HG03159 (cell line): ENCODE results near the gene BDKRB2.

Experiments used
- ATAC-seq: cut with Tn5 transposase; IDR thresholded peaks from one replicate; pipeline ENCODE4 v1.9.1; 2021; ENCODE audit warnings: mild to moderate bottlenecking, moderate library complexity; ENCODE audit not compliant: unreplicated experiment

Gene BDKRB2

GRCh38 chr14:96250485-96250884 is 45.8 kb downstream of the BDKRB2 start:
- no peak for ATAC-seq

GRCh38 chr14:96251656-96252155 is 47.1 kb downstream of the BDKRB2 start:
- no peak for ATAC-seq

GRCh38 chr14:96252323-96252998 is 47.8 kb downstream of the BDKRB2 start:
- ATAC-seq, result no peak

DNA sequence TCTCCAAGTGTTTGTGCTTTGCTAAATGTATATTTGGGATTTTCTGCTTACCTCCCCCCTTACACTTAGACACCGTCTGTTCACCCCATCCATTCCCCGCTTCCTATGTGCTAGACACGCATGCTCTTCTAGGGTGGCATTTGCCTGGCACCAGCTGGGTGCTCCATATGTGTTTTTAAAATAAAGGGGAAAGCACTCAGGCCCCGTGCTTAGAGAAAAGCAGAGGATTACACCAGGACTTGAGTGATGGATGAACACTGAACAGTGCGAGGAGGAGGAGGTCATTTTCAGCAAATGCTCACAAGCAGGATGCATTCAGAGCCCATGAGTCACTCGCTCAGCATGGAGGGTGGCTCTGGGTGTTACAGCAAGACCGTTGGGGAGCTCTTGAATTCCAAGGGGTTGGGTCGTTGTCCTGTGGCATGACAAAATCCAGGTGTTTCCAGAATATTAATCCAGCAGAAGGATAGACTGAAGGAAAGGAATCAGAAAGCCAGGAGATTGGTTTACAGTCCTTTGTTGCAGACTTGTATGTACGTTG is 48.4 kb downstream of the BDKRB2 start:
- no peak for ATAC-seq

DNA sequence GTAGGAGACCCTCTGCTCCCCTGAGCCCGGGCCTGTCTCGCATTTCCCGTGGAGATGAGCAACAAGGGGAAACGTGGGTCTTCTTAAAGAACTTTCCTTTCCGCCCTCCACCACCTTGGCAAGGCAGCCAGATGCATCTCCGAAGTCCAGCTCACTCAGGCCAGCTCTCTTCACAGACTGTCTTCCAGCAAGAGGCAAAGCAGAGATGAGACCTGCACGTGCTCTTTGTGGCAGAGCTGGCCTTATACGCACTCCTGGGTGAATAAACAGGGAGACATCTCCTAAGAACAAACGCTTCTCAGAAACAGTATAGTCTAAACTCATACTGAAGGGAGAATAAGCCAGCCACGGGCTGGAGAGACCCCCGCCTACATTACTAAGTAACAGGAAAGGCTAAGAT is 50.0 kb downstream of the BDKRB2 start:
- no peak for ATAC-seq

GRCh38 chr14:96255501-96256366 is 51.1 kb downstream of the BDKRB2 start, which contains the start of gene BDKRB1:
BDKRB1 (plus strand) TSS chr14:96256210; CDS start chr14:96263683, 7,473 bp downstream.
- no peak for ATAC-seq

- ATAC-seq, result no peak
Observed at GRCh38 chr14:96256407-96256806, 51.8 kb downstream of the BDKRB2 start.

DNA sequence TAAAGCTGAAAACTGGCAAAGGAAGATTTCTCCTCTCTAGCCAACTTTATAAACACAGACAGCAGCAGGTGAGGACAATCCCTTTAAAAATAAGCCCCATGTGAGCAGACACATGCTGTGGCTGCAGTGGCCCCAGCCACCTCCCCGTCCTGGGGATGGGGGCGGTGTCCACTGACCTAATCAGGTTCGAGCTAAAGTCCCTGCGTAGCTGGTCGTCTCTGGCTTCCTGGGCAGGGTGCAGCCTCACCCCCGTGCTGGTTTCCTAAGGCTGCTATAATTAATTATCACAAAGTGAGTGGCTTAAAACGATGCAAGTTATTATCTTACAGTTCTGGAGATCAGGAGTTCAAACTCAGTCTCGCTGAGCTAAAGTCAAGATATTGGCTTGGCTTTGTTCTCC is 52.4 kb downstream of the BDKRB2 start:
- ATAC-seq, result no peak

DNA sequence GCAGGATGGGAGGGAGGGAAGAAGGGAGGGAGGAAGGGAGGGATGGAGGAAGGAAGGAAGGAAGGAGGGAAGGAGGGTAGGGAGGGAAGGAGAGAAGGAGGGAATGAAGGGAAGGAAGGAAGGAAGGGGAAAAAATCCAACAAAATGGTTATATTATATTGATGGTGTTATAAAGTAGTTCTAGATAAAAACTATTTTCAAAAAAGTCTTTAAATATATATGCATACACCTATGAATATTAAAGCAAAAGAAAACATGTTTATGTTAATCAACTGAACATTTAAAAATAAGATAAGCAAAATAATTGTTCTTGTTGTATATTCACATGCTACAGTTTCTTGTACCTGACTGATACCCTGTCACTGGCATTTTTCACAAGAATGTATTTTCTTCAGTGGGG is 53.3 kb downstream of the BDKRB2 start:
- no peak for ATAC-seq

GRCh38 chr14:96260341-96260821 is 55.7 kb downstream of the BDKRB2 start:
- no peak for ATAC-seq

DNA sequence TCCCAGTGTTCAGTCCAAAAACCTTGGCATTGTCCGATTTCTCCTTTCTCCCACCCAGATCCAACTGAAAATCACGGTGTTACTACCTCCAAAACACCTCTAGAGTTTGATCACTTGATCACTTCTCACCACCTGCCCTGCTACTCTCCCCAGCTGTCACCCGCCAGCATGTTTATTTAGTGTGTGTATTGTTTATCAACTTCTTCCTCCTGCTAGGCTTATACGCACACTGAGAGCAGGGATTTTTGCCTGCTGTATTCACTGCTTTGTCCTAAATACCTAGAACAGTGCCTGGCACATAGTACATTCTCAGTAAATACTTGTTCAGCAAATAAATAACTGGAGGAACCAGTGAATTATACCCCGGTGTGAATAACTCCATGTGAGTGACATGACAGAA is 56.4 kb downstream of the BDKRB2 start:
- no peak for ATAC-seq

GRCh38 chr14:96261772-96262655 is 57.4 kb downstream of the BDKRB2 start:
- ATAC-seq, result no peak

DNA sequence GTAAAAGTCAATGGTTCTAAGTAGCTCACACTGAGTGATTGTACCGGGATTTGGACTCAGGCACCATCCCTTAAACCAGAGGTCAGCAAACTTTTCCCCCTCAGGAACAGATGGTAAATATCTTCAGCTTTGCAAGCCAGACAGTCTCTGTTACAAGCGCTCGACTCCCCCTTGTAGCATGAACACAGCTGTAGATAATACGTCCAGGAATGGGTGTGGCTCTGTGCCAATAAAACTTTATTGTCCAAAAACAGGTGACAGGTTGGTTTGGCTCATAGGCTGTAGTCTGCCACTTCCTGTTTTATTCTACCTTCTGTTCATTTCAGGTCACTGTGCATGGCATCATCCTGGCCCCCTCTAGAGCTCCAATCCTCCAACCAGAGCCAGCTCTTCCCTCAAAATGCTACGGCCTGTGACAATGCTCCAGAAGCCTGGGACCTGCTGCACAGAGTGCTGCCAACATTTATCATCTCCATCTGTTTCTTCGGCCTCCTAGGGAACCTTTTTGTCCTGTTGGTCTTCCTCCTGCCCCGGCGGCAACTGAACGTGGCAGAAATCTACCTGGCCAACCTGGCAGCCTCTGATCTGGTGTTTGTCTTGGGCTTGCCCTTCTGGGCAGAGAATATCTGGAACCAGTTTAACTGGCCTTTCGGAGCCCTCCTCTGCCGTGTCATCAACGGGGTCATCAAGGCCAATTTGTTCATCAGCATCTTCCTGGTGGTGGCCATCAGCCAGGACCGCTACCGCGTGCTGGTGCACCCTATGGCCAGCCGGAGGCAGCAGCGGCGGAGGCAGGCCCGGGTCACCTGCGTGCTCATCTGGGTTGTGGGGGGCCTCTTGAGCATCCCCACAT is 58.9 kb downstream of the BDKRB2 start:
- no peak for ATAC-seq

DNA sequence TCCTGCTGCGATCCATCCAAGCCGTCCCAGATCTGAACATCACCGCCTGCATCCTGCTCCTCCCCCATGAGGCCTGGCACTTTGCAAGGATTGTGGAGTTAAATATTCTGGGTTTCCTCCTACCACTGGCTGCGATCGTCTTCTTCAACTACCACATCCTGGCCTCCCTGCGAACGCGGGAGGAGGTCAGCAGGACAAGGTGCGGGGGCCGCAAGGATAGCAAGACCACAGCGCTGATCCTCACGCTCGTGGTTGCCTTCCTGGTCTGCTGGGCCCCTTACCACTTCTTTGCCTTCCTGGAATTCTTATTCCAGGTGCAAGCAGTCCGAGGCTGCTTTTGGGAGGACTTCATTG is 59.5 kb downstream of the BDKRB2 start:
- no peak for ATAC-seq

GRCh38 chr14:96264853-96265252 is 60.2 kb downstream of the BDKRB2 start:
- ATAC-seq, result no peak

GRCh38 chr14:96265383-96266095 is 60.9 kb downstream of the BDKRB2 start:
- no peak for ATAC-seq

DNA sequence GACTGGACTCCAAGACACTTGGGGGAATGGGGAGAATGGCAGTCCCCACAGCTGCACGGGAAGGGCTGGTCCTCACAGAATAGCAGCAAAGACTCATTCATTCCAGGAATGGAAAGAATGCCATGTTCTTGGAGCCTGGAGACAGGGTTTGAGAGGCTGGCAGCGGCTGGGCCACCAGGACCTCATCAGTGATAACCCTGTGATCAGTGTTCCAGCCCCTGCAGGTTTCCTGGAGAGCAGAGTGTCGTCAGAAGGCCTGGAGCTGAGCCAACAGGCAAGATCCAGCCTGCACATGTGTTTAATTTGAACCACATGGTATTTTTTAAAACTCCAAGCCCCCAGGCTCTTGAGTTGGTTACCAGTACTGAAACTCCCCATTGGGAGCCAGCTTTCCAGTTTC is 62.7 kb downstream of the BDKRB2 start:
- no peak for ATAC-seq

GRCh38 chr14:96267916-96268315 is 63.3 kb downstream of the BDKRB2 start:
- no peak for ATAC-seq
